ENCODE measurements around the gene PNMA6F. TPM values are rescaled to one million over a fixed set of nuclear protein-coding genes. Genes with fewer than 3 reads are reported as not detected.

Gene PNMA6F
- total and polyA plus RNA-seq, 2 experiments from 2014 or later, result 0.06 to 0.83 TPM

GRCh38 chrX:153348421-153348820 is 26.9 kb upstream of the PNMA6F start:
- H3K9me2 ChIP-seq (ENCODE audit: insufficient read depth), result no peaks in the 10 kb centered on the region
- no peak overlapping the region for H3K4me2 ChIP-seq
- H3K4me1 ChIP-seq (ENCODE audit: insufficient read depth), result no peaks in the 10 kb centered on the region
- ATAC-seq, result no peak
- no peaks in the 10 kb centered on the region for H3K9me3 Mint-ChIP-seq
- H3K36me3 Mint-ChIP-seq (ENCODE audit: low read depth), result peaks cover 42% of the 10 kb centered on the region
- no peaks in the 10 kb centered on the region for H3K27me3 ChIP-seq (ENCODE audit: insufficient read depth)
- peaks cover 3% of the 10 kb centered on the region for H3K27me3 Mint-ChIP-seq (ENCODE audit: insufficient read depth, low read depth, poor library complexity)
- H4K20me1 ChIP-seq (replicated peaks; ENCODE audit: insufficient read depth), result no peaks in the 10 kb centered on the region
- no peak for DNase-seq (ENCODE audit: low spot score)
- no peak overlapping the region for H3K27ac ChIP-seq (ENCODE audit: low read depth)
- H3K27ac Mint-ChIP-seq, result no peak overlapping the region
- TF ChIP-seq ETS1 (IDR thresholded peaks at IDR 0.05) (no peak), EZH2phosphoT487 (IDR thresholded peaks at IDR 0.05; ENCODE audit: unreplicated experiment) (no peak), STAT1 (IDR thresholded peaks at IDR 0.05; ENCODE audit: unreplicated experiment) (no peak), JUNB (IDR thresholded peaks at IDR 0.05; ENCODE audit: unreplicated experiment) (no peak), ZNF462 (CRISPR knock-in tag; IDR thresholded peaks at IDR 0.05) (no peak), ZNF114 (CRISPR knock-in tag; IDR thresholded peaks at IDR 0.05) (no peak), CTCF (conservative IDR thresholded peaks at IDR 0.05; ENCODE audit: low read depth in 2 of 2) (no peak), NANOG (IDR thresholded peaks at IDR 0.05; ENCODE audit: borderline replicate concordance) (no peak), EZH2 (IDR thresholded peaks at IDR 0.05; ENCODE audit: low read depth, unreplicated experiment) (no peak), CREB1 (CRISPR knock-in tag; IDR thresholded peaks at IDR 0.05; ENCODE audit: low read depth) (no peak)
- no peaks in the 10 kb centered on the region for H3K79me2 ChIP-seq (replicated peaks; ENCODE audit: insufficient read depth)
- H3K4me1 Mint-ChIP-seq, result peaks cover 13% of the 10 kb centered on the region; the same call in 2 of the 3 replicates
- H3K36me3 ChIP-seq (ENCODE audit: insufficient read depth), result no peaks in the 10 kb centered on the region
- H3K4me3 Mint-ChIP-seq, result no peak overlapping the region
- H3K4me3 ChIP-seq, result no peak overlapping the region
- no peak overlapping the region for H2AFZ ChIP-seq
- H3F3A ChIP-seq (replicated peaks; ENCODE audit: low read depth), result no peaks in the 10 kb centered on the region

All from GM23338 (cell line).